Measurements from ENCODE around the gene SELENOK.

The SELENOK gene

DNA sequence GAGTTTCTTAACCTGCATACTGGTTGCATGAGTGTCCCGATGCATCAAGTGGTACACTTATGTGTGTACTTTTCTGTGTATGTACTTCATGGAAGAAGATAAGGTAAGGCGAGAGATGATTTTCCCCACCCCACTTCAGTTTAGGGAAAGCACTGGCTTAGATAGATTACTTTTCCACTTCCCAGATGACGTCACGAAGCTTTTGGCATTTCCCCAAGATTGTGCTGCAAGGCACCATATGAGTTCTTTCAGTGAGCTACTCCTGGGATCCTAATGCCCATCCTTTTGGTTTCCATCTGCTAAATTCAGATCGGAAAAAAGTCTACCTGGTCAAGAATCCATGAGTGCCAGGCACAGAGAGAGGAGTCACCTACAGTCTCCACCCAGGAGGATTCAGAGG lies 40.8 kb downstream of the SELENOK start:
- Histone ChIP-seq H3K4me3 (no peak overlapping the region), H3K9ac (ENCODE audit: insufficient read length) (no peak overlapping the region), H3K27ac (no peak overlapping the region), H3K36me3 (ENCODE audit: insufficient read depth, low read length) (no peaks in the 10 kb centered on the region), H3K9me3 (ENCODE audit: low read depth, low read length) (no peaks in the 10 kb centered on the region)
- no peak for DNase-seq (ENCODE audit: low read depth, low spot score)
- TF ChIP-seq EZH2 (IDR thresholded peaks at IDR 0.05) (no peak), FOXP2 (optimal IDR thresholded peaks at IDR 0.05; ENCODE audit: control extremely low read depth, extremely low read length, insufficient read depth) (no peak), POLR2AphosphoS5 (IDR thresholded peaks at IDR 0.05; ENCODE audit: borderline replicate concordance, low read depth, low read length) (no peak)

DNA sequence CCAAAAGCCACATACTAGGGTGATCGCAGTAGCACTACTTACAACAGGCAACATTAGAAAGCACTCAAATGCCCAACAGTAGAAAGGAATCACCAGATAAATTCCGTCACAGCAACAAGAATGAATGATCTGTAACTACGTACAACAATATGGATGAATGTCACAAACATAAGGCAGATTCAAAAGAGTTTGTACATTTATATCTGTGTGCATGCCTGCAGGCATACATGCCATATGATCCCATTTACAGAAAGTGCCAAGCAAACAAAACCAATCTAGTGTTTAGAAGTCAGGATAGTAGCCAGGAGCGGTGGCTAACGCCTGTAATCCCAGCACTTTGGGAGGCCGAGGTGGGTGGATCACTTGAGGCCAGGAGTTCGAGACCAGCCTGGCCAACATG lies 41.7 kb downstream of the SELENOK start:
- Histone ChIP-seq H3K9me3 (ENCODE audit: low read depth, low read length) (no peaks in the 10 kb centered on the region), H3K4me3 (no peak overlapping the region), H3K9ac (ENCODE audit: insufficient read length) (no peak overlapping the region), H3K27ac (no peak overlapping the region), H3K36me3 (ENCODE audit: insufficient read depth, low read length) (no peaks in the 10 kb centered on the region)
- TF ChIP-seq POLR2AphosphoS5 (IDR thresholded peaks at IDR 0.05; ENCODE audit: borderline replicate concordance, low read depth, low read length) (no peak), FOXP2 (optimal IDR thresholded peaks at IDR 0.05; ENCODE audit: control extremely low read depth, extremely low read length, insufficient read depth) (no peak), EZH2 (IDR thresholded peaks at IDR 0.05) (no peak)
- DNase-seq (ENCODE audit: low read depth, low spot score): no peak

DNA sequence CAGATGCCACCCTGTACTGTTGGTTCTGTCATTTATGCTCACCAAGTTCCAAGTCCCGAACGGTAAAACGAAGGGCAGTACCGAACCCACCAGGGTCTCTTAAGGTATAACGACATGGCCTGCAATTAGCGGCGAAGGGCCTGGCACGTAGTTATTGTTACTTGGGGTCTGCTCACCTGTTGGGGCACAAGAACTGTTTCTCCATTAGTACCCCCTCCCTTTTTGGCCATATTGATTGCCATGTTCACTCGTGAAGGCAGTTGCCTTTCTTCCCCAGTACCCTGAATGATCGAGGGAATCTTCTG lies 44.9 kb downstream of the SELENOK start:
- Histone ChIP-seq H3K4me3 (no peak overlapping the region), H3K36me3 (ENCODE audit: insufficient read depth, low read length) (no peaks in the 10 kb centered on the region), H3K27ac (no peak overlapping the region), H3K9ac (ENCODE audit: insufficient read length) (no peak overlapping the region), H3K9me3 (ENCODE audit: low read depth, low read length) (no peaks in the 10 kb centered on the region)
- no peak for TF ChIP-seq POLR2AphosphoS5 (IDR thresholded peaks at IDR 0.05; ENCODE audit: borderline replicate concordance, low read depth, low read length)
- no peak for DNase-seq (ENCODE audit: low read depth, low spot score)

DNA sequence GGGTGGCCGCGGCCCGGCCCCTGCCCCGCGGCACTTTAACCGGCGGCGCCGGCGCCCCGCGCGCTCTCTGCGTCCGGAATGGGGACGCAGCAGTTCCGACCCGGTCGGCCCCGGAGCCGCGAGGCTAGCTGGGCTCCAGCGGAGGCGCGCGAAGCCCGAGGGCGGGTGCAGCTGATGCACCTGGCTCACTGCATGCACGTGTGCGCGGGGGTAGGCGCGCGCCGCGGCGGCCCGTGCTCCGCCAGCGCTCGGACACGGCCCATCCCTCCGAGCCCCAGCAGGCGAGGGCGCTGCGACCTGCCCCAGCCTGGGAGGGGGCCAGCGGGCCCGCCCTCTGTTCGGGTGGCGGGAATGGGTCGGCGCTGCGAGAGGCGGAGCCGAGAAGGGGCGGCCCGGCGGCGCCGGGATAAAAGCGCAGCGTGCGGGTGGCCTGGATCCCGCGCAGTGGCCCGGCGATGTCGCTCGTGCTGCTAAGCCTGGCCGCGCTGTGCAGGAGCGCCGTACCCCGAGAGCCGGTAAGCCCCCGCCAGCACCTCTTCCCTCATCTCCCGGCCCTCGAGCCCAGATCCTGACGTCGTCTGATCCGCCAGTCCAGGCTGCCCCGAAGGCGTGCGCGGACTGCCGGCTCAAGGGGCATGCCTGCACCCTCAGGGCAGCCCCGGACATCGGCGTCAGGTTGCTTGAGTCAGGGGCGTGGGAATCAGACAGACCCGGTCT lies 45.4 kb downstream of the SELENOK start, which contains the start of the genes CHDH and IL17RB:
Gene CHDH (minus strand): TSS at position 286 of the 717 bp plus-strand sequence. CDS start 22,411 bp downstream, outside the sequence.
Gene IL17RB (plus strand): TSS at position 435 of the 717 bp plus-strand sequence. CDS start 21 bp downstream, at position 456.
- Histone ChIP-seq H3K9me3 (ENCODE audit: low read depth, low read length) (no peaks in the 10 kb centered on the region), H3K27ac (no peak within 1 kb of the TSS), H3K9ac (ENCODE audit: insufficient read length) (no peak within 1 kb of the TSS), H3K4me3 (no peak within 1 kb of the TSS; the same call in 1 of the 2 replicates), H3K36me3 (ENCODE audit: insufficient read depth, low read length) (no peaks in the 10 kb centered on the region)
- DNase-seq (ENCODE audit: low read depth, low spot score): no peak
- no peak for TF ChIP-seq EZH2 (IDR thresholded peaks at IDR 0.05)
- no peak for TF ChIP-seq FOXP2 (optimal IDR thresholded peaks at IDR 0.05; ENCODE audit: control extremely low read depth, extremely low read length, insufficient read depth)
- no peak for TF ChIP-seq POLR2AphosphoS5 (IDR thresholded peaks at IDR 0.05; ENCODE audit: borderline replicate concordance, low read depth, low read length)

DNA sequence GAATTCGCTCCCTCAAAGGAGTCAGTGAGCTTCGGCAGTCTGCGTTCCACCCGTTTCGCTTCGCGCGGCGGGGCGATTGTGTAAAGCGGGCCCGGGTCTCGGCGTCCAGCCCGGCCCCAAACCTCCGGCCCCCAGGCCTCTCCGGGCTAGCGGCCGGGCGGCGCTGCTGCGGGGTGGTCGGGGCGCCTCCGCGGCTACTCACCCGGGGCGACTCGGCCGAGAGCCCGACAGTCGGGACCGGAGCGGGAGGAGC lies 45.9 kb downstream of the SELENOK start:
- H3K9me3 ChIP-seq (ENCODE audit: low read depth, low read length): no peaks in the 10 kb centered on the region
- H3K9ac ChIP-seq (ENCODE audit: insufficient read length): no peak overlapping the region
- H3K36me3 ChIP-seq (ENCODE audit: insufficient read depth, low read length): no peaks in the 10 kb centered on the region
- H3K4me3 ChIP-seq: no peak overlapping the region
- H3K27ac ChIP-seq: no peak overlapping the region
- DNase-seq (ENCODE audit: low read depth, low spot score): no peak
- TF ChIP-seq FOXP2 (optimal IDR thresholded peaks at IDR 0.05; ENCODE audit: control extremely low read depth, extremely low read length, insufficient read depth) (no peak), POLR2AphosphoS5 (IDR thresholded peaks at IDR 0.05; ENCODE audit: borderline replicate concordance, low read depth, low read length) (no peak), EZH2 (IDR thresholded peaks at IDR 0.05) (no peak)

DNA sequence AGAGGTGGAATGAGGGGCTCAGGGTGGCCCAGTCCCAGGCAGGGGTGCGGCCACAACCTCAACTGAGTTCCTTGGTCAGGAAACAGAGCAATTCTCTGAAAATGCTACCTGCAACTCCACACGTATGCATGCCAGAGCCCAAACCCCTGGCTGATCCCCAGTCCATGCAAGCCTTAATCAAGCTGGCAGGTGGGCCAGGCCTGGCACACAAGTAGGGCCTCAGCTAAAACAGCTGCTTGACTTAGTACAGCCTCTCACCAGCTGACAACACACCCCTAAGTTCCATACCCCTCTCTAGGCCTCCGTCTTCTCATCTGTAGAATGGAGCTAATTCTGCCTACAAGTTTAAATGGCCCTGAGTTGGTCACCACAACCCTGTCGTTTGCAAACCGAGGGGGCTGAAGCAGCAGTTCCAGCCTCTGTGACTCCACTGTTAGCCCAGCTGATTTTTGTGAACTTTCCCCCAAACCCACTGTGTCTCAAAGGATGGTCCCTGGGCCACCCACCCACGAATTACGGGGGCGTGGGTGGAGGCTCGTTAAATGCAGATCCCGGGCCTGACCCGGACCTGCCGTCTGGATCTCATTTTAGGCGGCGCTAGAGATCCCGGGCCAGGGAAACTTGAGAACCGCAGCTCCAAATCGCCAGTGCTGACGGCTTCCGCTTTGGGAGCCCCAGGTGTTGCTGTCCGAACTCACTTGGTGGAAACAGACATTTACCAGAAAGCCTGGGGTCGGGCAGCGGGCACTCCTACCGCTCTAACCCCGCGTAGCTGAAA lies 46.4 kb downstream of the SELENOK start:
- TF ChIP-seq POLR2AphosphoS5 (IDR thresholded peaks at IDR 0.05; ENCODE audit: borderline replicate concordance, low read depth, low read length) (no peak), FOXP2 (optimal IDR thresholded peaks at IDR 0.05; ENCODE audit: control extremely low read depth, extremely low read length, insufficient read depth) (no peak), EZH2 (IDR thresholded peaks at IDR 0.05) (no peak)
- Histone ChIP-seq H3K27ac (no peak overlapping the region), H3K9me3 (ENCODE audit: low read depth, low read length) (no peaks in the 10 kb centered on the region), H3K4me3 (no peak overlapping the region), H3K9ac (ENCODE audit: insufficient read length) (no peak overlapping the region), H3K36me3 (ENCODE audit: insufficient read depth, low read length) (no peaks in the 10 kb centered on the region)
- no peak for DNase-seq (ENCODE audit: low read depth, low spot score)

DNA sequence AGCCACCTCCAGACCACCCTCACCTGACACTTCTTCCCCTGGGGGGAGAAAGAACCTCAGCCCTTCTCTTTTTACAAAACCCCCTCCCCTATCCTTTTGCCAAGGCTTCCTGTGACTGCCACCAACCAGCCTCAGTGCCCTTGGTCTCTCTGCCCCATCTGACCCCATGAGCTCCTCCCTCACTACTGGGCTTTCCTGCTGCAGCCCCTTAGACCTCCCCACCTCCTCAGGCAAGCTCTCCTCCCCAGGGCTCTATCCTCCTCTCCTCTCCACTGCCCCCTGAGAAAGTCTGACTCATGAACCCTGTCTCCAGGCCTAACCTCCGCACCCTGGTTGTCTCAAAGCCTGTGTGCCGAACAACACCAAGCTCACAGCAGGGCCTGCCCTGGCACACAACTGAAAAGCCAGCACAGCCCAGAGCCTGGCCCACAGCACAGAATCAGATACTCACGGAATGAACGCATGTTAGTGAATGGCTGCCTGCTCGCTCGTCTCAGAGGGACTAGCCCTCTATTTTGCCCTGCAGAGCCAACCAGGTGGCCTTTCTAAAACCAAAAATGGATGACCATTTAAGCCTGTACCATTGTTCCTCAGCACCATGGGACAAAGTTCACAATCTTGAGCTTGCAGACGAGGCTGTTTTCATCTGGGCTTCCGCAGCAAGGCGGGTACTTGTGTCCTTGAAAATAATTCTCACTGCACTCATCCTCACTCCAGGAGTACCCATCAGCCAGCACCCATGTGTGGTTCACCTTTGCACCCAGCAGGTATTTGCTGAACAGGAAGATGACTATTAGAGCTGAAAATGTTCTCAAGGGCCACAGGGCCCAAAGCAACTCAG lies 47.2 kb downstream of the SELENOK start:
- no peak overlapping the region for H3K27ac ChIP-seq
- no peaks in the 10 kb centered on the region for H3K36me3 ChIP-seq (ENCODE audit: insufficient read depth, low read length)
- no peaks in the 10 kb centered on the region for H3K9me3 ChIP-seq (ENCODE audit: low read depth, low read length)
- H3K4me3 ChIP-seq: no peak overlapping the region
- no peak for TF ChIP-seq POLR2AphosphoS5 (IDR thresholded peaks at IDR 0.05; ENCODE audit: borderline replicate concordance, low read depth, low read length)
- no peak for TF ChIP-seq FOXP2 (optimal IDR thresholded peaks at IDR 0.05; ENCODE audit: control extremely low read depth, extremely low read length, insufficient read depth)
- TF ChIP-seq EZH2 (IDR thresholded peaks at IDR 0.05): no peak
- DNase-seq (ENCODE audit: low read depth, low spot score): no peak
- H3K9ac ChIP-seq (ENCODE audit: insufficient read length): no peak overlapping the region

Data from SK-N-MC (cell line).